Activated CD4-positive, alpha-beta T cell treated with anti-CD3 and anti-CD28 coated beads, Interleukin-2, amount 50 U/mL, for 4 hours (primary cell): ENCODE measurements around the gene XRCC3.
A peak's percentile ranks its signal among the peaks of the same experiment; 100 is the strongest.
"Not testable (repeated sequence)": the region's sequence is repeated elsewhere in the genome, so short reads cannot be mapped to it uniquely, and the experiment has no call there.

Experiments
- DNase-seq, 2 experiments: peaks; one replicate each; pipeline ENCODE4 v3.0.0-alpha.2; 2020

The XRCC3 gene

DNA sequence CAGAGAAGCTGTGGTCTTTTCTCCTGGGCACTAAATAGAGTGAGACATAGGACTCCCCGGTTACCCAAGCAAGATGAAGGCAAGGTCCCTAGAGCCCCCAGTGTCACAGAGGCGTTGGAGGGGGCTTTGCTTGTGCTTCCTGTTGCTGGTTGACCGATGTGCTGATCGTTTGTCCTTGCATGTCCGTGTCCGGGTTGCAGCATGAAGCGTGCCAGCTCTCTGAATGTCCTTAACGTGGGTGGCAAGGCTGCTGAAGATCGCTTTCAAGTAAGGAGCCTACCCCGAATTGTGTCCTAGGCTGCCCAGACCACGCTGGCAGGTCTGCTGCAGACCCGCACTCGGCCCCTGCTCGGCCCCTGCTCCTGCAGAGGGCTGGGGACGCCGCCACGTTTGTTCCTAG lies 23.1 kb downstream of the XRCC3 start:
- DNase-seq: no peak

DNA sequence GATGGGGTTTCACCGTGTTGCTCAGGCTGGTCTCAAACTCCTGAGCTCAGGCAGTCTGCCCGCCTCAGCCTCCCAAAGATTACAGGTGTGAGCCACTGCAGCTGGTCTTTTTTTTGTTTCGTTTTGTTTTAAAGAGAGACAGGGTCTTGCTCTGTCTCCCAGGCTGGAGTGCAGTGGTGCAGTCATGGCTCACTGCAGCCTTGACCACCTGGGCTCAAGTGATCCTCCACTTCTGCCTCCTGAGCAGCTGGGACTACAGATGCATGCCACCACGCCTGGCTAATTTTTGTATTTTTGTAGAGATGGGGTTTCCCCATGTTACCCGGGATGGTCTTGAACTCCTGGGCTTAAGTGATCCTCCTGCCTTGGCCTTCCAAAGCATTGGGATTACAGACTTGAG lies 23.6 kb downstream of the XRCC3 start:
- DNase-seq: not testable (repeated sequence)

DNA sequence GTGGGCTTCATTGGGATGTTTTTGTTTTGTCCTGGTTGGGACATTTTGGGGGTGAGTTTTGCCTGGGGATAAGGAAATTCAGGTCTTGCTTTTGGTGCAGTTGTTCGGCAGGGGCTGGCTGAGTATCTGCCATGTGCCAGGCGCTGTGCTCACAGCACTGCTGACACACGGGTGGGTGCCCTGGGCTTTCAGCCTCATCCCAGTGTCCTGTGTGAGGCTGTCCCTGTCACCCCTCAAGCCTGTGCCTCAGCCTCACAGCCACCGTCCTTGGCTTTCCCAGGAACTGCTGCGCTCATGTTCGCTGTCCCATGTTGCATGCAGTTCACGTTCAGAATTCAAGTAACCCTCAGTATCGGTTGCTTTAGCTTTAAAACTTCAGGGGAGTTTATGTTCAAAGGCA lies 24.9 kb downstream of the XRCC3 start:
- no peak for DNase-seq

DNA sequence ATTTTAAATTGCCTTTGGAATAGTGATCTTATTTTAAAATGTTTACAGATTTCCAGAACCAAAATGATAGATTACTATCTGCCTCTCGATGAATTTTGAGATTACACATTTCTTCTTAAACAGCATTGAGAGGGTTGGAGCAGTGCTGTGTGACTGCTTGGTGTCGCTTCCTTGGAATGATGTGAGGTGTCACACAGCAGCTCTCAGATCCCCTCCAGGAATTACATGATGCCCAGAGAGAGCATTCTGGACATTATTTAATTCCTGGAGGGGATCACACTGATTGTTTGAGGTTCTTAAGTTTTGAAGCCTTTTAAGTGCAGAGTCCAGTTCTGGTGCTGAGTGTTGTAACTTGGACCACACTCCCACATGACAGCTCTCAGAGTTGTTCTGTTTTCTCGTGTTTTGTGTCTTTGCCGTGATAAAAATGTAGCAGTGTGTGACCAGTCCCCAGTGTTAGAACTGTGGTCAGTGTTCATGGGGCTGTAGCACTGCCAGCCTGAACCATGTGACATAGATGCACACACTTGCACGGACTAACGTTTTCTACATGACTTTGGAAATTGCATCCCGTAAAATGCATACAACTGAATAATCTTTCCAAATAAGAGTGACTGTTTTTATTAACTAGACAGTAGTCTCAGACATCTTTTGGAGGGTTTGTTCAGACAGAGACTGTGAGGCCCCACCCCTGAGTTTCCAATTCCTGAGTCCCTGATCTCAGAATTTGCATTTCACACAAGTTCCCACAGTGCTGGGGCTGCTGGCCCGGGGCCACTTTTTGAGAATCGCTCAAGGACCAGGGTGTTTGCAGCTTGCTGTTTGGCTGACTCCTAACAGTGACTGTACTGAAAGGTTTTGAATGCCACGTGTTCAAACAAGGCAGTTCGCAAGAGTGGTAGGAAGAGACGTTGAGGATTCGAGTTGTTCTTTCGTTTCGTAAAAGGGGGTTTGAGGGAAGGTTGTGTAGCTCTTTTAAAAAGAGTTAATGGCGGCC lies 26.0 kb downstream of the XRCC3 start:
- DNase-seq: no peak

DNA sequence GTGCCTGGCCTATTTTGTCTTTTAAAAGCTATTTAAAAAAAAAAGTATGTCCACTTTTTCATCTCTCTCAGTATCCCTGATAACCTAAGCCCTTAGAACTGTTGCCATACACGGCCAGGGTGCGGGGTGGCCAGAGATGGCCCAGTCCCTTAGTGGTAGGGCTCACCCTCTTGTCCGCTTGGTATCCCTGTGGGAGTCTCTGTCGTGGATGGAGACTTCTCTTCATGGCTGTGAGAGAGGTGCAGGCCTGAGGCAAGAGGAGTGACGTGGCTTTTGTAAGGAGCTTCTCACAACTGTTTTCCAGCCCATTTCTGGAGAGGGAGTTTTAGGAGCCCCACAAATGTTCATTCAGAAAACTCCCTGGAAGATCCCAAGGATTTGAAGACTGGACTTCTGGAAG lies 26.8 kb downstream of the XRCC3 start:
- DNase-seq: no peak

DNA sequence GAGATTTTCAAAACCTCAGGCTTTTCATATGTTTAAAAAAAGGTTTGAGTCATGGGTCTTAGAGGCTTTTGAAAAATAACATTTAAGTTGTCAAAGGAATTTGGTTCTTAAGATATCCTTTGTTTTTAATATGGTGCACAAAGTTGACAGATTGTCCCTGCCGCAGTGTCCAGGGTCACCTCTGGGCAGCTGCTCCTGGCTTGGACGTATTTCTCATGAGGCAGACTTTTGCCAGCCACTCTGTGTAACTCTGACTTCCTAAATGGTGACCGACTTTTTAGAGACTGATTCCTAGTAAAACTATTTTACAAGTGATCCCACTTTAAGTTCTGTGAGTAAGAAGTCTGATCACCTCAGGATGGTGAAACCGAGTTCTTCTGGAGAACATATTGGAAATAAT lies 27.5 kb downstream of the XRCC3 start:
- DNase-seq: no peak

DNA sequence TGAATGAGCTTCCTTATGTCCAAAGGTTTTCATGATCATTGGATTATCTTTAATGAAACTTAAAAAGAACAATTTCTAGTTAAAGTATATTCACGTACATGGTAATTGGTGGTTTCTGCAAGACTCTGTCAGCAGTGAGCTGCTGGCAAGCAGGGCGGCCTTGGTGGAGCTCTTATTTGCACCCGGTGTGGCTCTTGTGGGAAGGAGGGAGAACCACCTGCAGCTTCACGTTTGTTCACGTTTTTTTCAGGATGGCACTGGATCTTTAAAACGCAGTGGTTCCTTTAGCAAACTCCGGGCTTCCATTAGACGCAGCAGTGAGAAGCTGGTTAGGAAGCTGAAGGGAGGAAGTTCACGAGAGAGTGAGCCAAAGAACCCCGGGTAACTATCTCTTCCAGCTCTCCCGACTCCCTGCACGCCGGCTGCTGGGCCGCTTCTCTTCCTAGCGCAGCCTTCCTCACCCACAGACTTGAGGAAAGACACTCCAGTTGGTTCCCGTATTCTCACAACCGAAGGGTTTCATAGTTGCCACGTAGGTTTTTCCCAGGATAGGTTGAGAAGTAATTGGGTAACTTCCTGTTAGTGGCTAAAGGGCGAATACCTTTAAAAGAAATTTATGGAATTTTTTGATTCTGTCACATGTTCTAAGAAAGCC lies 28.3 kb downstream of the XRCC3 start:
- DNase-seq: no peak

DNA sequence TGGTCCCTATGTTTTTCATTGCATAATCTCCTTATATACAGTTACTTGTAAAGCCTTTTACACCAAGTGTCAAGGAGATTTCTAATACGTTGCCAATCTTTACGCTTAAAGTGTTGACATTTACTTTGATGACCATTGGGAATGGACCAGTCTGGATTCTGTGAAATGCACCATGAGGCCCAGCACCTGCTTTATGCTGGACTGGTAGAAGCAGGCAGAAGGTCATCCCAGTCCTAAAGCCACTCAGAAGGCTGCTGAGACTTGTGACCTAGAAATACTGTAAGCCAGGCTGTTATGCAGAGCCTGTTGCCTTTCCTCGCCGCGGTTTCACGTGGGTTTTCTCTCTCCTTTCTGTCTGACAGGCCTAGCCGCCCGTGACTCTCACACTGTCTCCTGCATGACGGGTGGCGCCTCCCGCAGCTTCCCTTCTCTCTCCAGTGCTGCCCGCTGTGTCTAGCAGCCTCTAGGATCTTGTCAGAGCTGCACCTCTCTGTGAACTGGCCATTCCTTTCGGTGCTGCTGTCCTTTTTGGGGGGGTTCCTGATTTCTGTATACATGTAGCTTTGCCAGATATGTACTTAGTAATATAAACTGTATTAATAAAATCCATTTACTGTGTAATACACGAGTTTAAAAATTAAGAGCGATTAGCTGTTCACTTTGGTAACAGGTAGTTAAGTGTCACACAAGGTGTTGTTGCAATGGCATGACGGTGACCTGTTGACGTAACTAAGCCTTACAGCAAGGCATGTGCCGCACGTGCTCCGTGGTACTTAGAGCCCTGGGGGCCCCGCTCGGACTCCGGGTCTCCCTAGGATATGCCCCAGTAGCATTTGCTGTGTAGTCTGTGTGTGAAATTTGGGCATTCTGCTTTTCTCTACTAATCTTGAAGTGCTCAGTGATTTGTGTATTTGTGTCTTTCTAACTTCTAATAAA lies 29.7 kb downstream of the XRCC3 start:
- DNase-seq: no peak

DNA sequence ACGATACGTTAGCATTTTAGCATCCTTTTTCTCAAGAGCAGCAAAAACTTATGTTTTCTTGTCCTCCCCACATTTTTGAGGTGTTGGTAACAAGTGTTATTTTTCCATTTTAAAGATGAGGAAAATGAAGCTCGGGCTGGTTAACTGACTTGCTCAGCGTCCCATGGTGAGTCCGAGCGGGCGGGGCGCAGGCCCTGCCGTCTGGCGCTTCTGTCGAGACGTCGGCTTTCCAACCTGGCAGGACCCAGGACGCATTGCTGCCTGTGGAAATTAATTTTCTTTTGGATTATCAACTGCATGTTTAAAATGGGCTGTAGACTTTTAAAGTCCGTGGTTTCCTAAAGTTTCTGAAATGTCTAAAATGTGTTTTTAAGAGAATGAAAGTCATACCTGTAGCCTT lies 30.4 kb downstream of the XRCC3 start:
- no peak for DNase-seq

DNA sequence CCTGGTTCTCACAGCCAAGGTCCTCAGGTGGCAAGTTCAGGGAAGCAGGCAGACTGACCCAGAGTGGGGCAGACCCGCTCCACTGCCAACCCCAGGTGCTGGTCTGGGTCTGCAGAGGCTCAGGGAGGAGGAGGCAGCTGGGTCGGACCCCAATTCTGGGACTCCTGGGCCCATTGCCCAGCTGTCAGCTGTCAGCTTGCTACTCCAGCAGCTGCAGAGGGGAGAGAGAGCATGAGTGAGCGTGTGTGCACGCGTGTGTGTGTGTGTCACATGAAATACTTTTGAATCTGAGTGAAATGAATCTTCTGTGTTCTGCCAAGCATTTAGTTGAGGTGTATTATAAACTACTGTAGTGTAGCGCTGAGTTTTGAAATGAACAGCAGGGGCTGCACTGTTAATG lies 30.8 kb downstream of the XRCC3 start:
- DNase-seq: no peak

DNA sequence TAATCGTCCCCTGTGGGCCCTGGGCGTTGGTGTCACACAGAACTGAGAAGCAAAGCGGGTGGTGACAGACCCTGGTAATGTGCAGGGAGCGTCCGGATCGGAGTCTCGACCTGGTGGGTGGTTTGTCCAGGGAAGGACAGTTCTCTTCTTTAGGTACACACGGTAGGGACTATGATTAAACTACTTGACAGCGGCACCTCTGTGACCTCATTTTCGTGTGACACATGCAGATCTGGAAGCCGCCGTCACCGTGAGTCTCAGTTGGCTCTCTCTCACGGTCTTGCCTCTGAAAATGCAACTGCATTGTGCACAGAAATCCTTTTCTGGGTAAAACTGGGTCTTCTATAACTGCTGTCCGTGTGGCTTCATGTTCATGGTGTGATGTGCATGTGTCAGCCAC lies 32.1 kb downstream of the XRCC3 start:
- DNase-seq: no peak

DNA sequence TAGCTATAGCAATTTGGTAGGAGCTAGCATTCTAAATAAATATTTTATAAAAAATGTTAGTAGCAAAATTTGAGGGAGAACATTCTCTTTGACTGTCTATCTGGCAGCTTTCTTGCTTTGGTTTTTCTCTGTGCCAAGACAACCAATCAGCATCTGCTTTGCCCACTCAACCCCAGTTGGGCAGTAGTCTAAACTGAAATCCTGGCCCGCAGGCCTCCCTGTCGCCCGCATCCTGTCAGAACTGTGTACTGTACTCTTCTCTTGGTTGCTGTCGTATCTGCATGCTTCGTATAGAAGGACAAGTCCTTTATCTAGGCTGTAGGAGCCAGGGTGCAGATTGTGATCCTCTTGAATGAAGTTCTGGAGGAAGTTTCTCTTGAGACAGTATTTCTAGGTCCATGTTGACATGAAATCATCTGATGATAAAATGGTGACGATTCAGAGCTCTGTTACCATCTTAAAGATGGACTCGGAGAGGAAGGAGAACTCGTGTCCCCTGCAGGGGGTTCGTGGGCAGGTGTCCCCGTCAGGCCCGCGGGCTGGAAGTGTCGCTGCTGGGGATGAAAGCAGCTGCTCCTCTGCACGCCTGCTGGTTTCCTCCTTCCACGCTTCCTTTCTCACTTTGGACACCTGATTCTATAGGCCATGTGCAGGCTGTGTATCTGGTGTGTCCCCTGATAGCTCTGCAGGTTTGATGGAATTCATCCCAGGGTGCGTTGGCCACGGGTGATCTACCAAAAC lies 34.6 kb downstream of the XRCC3 start:
- DNase-seq: no peak

DNA sequence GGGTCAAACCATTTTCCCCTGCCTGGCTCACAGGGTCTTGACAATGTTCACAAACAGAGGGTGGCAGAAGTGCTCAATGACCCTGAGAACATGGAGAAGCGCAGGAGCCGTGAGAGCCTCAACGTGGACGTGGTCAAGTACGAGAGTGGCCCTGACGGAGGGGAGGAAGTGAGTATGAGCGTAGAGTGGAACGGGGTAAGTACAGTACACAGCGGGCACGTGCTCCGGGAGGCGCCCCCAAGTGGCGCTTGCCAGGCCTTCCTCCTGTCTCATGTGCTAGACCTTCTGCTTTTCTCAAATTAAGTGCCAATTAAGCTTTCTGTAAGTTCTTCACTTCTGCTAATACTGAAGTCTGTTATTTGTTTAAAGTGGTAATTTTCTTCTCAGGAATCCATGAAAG lies 35.9 kb downstream of the XRCC3 start:
- peak; percentile 21 for DNase-seq

DNA sequence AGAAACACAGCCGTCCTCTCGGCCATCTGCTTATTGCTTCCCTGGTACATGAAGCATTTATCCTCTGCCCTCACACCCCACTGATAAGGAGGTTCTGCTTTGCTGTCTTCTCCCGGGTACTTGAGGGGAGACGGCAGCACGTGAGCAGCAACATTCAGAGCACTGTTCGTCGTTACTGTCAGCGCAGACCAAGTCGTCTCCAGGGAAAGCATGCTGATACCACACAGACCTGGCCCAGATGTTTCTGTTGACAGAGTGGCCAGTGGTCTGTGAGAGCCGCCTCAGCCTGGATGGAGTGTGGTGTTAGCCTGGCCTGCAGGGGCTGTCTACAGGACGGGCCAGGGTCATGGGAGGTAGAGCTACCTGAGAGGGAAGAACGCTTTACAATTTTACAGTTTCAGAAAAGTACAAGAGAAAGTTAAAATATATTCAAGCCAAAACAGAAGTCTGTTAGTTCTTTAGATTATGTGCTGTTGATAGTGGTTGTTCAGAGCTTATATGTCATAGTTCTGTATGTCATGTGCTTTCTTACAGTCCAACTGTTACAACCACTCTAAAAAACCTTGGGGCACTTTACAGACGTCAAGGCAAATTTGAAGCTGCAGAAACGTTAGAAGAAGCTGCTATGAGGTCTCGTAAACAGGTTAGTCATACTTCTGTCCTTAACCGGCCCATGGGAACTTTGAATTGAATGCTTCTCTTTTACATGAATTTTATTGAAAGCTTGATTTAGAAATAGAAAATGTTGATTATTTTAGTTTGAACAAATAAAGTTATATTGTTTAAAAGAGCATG lies 38.2 kb downstream of the XRCC3 start:
- DNase-seq: no peak

DNA sequence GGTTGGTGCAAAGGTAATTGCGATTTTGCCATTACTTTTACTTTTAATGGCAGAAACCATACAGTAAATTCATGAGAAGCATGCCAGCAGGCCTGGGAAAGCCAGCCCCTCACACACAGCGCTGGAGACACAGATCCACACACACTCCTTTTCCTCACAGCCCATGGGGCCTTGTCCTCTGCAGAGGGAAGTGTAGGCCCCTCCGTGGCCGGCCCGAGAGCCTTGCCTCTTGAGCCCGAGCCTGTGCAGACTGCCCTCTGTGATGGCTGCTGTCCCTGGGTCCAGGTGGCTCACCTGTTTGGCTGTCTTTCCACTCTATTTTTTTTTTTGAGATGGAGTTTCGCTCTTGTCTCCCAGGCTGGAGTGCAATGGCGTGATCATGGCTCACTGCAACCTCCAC lies 39.3 kb downstream of the XRCC3 start:
- no peak for DNase-seq

DNA sequence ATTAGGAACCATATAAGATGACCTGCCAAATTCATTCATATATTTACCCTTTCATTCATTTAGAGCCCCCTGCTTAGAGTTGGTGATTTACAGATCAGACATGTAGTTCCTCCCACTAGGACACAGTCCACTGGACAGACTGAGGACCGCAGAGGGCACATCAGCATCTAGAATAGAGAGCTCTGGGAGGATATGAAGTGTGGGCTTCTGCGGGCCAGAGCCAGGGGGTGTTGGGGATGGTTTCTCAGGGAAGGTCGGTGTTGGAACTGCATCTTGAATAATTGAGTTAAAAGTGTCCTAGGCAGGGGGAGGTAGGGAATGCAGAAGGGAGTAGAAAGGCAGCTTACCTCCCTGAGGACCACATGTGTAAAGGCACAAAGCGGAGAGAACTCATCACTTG lies 43.3 kb downstream of the XRCC3 start:
- DNase-seq: no peak

DNA sequence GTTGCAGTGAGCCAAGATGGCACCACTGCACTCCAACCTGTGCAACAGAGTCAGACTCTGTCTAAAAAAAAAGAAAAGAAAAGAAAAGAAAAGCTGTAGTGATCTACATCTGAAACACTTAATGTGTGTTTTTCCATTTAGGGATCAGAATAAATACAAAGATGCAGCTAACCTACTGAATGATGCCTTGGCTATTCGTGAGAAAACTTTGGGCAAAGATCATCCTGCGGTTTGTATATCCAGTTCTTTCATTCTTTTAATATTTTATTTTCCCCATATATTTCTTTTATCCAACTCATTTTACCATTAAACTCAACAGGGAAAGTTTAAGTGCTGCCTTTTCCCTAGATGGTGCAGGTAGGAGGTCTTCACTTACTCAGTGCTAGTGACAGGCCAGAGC lies 45.9 kb downstream of the XRCC3 start:
- no peak for DNase-seq

DNA sequence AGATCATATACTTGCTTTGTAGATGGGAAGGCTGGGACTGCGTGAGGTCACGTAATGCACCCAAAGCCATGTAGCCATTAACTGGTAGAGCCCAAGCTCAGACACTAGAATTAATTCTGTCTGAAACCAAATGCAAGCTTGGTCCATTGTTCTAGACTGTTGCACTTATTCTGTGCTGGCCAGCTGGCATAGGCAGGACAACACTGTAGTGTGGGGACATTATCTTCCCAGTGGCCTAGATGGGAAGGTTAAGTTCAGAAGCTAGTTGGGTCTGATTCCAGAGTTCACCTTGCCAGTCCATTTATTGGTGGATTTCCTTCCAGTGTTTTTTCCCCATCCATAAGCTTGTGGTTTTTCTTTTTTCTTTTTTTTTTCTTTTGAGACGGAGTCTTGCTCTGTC lies 47.1 kb downstream of the XRCC3 start:
- DNase-seq: no peak

DNA sequence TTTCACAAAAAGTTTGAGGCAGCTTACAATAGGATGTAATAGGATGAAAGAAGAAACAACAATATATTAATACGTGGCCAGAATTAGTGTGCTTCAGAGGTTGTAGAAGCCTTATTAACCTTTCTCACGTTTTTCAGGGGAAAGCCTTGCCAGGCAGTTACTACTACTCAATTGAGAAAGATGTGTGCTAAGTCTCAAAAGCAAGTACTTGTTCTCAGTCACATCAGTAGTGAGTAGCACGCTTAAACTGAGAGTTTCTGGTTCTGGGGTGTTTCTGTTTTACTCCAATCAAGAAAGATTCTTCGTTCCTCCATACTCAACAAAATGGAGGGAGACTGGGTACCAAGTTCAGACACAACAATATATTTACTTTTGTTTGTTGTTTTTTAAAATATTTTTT lies 47.6 kb downstream of the XRCC3 start:
- DNase-seq: no peak

DNA sequence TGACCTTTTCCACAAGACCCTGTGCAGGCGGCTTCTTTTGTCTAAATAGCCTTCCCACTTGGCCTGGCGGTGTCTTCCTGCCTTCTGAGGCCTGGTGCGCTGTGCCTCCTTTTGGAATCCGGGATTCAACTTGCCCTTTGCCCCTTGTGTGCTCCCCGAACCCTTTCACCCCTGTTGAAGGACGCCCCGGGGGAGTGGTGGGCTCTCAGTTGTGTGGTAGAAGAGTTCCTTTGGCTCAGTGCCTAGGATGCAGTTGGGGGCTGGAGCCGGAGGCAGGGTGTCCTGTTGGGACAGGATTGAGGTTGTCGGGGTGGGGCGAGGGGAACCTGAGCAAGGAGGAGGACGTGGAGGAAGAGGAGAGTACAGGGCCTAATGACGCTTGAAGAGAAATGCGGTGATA lies 51.7 kb downstream of the XRCC3 start:
- no peak for DNase-seq

DNA sequence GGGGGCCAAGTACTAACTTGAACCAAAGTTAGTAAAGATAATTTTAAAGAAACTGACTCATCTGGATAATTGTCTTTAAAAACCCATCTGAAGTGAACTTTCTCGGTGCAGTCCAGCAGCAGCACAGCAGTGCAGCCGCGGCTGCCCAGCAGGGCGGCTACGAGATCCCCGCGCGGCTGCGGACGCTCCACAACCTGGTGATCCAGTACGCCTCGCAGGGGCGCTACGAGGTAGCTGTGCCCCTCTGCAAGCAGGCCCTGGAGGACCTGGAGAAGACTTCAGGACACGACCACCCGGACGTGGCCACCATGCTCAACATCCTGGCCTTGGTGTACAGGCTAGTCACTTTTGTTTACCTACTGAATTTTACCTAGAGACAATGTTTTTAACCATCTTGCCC lies 52.7 kb downstream of the XRCC3 start:
- no peak for DNase-seq

DNA sequence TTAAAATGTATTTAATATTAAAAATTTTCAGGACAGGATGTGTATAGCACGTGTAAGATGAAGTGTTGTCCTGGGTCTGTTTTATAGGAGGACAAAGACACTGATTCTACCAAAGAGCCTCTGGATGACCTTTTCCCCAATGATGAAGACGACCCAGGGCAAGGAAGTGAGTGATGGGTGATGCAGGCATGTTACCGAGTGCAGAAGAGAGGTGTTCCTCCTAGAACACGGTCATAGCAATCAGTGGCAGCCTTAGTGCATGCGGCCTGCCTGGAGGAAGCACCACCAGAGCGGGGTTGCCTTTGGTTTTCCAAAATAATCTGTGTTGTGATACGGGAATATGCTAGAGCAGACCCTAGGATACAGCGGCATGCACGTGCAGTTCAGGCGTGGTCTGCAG lies 53.2 kb downstream of the XRCC3 start:
- DNase-seq: no peak
